Omental fat pad (tissue), 4 donors: ENCODE data around the gene SLC30A7. TPM values are rescaled to one million over a fixed set of nuclear protein-coding genes. Genes with fewer than 3 reads are reported as not detected.
"Not testable (repeated sequence)": the region's sequence is repeated elsewhere in the genome, so short reads cannot be mapped to it uniquely, and the experiment has no call there.

Experiments used
- ATAC-seq: fragments of 150-250 bp; one replicate; pipeline ENCODE4 v1.9.1; 2016; ENCODE audit warnings: mild to moderate bottlenecking, moderate library complexity; ENCODE audit not compliant: low FRiP score
- DNase-seq: peaks from one replicate; pipeline ENCODE4 v3.0.0-alpha.2; 2019; ENCODE audit warnings: low spot score
- total RNA-seq, 4 donors: library from RNA; depleted of rRNA; stranded (reverse); fragments of >200 nt; gene quantifications; one replicate each; pipeline ENCODE4 v1.1.0, GENCODE V29; 2016
- TF ChIP-seq, protein P1 (sequence below), 3 donors: fragments of 450-650 bp; IDR thresholded peaks; one replicate each; pipeline ENCODE4 v1.5.1; 2016 to 2017; ENCODE audit warnings: antibody characterized with exemption in 3 of 3, mild to moderate bottlenecking in 3 of 3, moderate library complexity in 2 of 3

Gene SLC30A7
- total RNA-seq, 4 donors from 2014 or later: 20.6 to 47.4 (median 25.2) TPM

DNA sequence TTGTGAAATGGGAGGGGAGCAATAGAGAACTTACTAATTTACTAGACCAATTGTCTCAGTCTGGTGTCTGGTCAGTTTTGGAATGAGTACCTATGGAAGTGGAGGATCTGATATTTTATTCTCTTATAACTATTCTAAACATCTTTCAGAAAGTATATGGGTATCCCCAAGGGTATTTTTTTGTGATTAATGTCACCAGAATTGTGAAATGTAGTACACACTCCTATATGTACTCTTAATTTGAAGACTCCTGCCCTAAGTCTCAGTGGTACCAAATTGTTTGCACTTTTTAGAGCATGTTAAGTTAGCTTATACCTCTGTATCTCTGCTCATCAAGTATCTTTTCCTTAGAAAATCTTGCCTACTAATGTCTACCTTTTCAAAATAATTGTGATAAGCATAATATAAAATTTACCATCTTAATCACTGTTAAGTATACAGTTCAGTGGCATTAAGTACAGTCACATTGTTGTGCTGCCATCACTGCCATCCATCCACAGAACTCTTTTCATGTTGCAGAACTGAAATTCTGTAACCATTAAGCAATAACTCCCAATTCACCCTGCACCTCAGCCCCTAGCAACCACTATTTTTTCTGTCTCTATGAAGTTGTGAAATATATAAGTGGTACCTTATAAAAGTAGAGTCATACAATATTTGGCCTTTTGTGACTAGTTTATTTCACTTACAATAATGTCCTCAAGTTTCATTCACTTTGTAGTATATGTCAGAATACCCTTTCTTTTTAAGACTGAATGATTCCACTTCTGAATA is 40.5 kb downstream of the SLC30A7 start:
- TF ChIP-seq, protein P1, sequence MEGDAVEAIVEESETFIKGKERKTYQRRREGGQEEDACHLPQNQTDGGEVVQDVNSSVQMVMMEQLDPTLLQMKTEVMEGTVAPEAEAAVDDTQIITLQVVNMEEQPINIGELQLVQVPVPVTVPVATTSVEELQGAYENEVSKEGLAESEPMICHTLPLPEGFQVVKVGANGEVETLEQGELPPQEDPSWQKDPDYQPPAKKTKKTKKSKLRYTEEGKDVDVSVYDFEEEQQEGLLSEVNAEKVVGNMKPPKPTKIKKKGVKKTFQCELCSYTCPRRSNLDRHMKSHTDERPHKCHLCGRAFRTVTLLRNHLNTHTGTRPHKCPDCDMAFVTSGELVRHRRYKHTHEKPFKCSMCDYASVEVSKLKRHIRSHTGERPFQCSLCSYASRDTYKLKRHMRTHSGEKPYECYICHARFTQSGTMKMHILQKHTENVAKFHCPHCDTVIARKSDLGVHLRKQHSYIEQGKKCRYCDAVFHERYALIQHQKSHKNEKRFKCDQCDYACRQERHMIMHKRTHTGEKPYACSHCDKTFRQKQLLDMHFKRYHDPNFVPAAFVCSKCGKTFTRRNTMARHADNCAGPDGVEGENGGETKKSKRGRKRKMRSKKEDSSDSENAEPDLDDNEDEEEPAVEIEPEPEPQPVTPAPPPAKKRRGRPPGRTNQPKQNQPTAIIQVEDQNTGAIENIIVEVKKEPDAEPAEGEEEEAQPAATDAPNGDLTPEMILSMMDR (IDR thresholded peaks at IDR 0.05): no peak
- ATAC-seq (no peak), DNase-seq (no peak)

DNA sequence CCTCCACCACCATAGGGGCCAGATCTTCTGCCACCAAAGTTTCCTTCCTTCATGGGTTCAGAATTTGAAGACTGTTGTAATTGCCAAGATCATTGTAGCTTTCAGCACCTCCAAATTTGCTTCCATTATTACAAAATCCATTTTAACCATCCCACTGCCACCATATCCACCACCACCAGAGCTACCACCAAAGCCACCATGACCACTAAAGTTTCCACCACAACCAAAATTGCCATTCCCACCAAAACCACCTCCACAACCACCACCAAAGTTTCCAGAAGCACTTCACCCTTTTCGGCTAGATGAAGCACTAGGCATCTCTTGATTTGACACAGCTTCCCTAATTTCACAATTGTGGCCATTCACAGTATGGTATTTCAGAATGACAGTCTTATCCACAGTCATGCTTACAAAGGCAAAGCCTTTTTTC is 45.2 kb downstream of the SLC30A7 start:
- DNase-seq (no peak), ATAC-seq (no peak)
- TF ChIP-seq, protein P1 (IDR thresholded peaks at IDR 0.05): no peak

DNA sequence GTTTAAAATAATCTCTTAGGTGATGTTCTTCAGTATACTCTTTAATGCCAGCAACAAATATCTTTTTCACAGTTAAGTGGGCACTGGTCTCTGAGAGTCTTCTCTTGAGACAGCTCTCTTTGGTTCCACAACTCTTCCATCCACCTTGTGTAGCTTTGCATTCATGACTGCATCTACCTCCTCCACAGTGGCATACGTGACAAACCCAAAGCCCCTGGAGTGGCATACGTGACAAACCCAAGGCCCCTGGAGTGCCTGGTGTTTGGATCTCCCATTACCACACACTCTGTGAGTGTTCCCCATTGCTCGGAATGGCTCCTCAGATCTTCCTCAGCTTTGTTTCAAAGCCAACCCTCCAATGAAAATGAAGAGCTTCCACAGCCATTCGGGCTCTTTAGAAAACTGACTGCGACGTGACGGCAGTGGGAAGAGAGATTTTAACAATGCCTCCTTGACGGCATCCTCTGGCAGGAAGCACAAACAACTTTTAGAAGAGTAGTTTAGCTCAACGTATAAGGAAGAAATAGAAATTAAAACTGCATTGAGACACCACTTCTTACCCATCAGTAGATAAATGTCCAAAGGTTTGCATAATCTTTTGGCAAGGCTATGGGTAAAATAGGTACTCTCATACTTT is 45.8 kb downstream of the SLC30A7 start:
- TF ChIP-seq, protein P1 (IDR thresholded peaks at IDR 0.05): no peak
- DNase-seq (no peak), ATAC-seq (no peak)

DNA sequence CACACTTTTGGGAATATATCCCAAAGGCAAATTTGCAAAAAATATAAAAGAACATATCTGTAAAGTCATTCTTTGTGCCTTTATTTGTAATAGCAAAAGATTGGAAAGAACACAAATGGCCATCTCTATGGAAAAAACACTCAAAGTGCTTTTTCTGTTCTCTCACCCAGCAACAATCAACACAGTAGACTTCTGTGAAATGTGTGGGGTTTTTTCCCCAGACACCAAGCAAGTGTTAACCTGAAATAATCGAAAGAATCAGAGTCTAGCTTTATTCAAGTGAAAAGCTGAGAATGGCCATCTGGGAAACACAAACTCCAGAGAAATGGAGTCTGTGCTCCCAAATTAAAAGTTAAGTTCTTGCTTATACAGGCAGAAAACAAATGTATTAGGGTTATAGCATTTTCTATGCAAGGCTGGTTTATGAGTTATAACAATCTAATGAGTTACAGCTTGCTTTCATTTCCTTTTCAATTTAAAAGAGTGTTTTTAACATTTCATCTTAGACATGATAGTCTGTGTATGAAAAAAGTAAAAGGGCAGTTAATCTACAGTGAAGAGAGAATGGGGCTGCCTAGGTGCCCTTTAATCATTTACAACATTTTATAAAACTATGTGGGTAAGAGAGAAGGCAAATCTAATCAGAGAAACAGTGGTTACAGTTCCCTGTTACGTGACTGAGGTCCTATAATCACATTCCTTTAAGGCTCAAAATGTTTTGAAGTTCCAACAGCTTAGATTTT is 46.6 kb downstream of the SLC30A7 start:
- no peak for ATAC-seq

DNA sequence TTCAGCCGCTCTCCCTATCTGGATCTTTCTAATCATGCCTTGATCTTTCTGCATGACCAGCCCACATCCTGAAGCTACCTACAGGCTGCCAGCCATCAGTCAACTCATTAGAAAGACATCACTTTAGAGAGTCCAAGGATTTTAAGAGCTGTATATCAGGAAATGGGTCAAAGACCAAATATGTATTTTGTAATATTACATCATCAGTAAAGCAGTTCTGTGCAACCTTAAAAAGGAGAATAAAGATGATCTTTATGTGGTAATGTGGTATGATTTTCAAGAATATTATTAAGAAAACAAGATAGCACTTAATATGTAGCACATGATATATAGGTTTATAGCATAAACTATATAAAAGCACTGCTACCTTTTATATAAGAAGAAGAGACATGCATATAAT is 47.6 kb downstream of the SLC30A7 start:
- ATAC-seq (no peak), DNase-seq (no peak)
- TF ChIP-seq, protein P1 (IDR thresholded peaks at IDR 0.05): no peak

More for the DNA sequence above, 46.6 kb downstream of the SLC30A7 start:
- TF ChIP-seq, protein P1 (IDR thresholded peaks at IDR 0.05): no peak
- no peak for DNase-seq

DNA sequence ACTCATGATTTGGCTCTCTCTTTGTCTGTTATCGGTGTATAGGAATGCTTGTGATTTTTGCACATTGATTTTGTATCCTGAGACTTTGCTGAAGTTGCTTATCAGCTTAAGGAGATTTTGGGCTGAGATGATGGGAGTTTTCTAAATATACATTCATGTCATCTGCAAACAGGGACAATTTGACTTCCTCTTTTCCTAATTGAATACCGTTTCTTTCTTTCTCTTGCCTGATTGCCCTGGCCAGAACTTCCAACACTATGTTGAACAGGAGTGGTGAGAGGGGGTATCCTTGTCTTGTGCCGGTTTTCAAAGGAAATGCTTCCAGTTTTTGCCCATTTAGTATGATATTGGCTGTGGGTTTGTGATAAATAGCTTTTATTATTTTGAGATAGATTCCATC is 50.2 kb downstream of the SLC30A7 start:
- DNase-seq, ATAC-seq: not testable (repeated sequence)

DNA sequence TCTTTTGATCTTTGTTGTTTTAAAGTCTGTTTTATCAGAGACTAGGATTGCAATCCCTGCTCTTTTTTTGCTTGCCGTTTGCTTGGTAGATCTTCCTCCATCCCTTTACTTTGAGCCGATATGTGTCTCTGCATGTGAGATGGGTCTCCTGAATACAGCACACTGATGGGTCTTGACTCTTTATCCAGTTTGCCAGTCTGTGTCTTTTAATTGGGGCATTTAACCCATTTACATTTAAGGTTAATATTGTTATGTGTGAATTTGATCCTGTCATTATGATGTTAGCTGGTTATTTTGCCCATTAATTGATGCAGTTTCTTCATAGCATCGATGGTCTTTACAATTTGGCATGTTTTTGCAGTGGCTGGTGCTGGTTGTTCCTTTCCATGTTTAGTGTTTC is 51.9 kb downstream of the SLC30A7 start:
- not testable (repeated sequence) for ATAC-seq, DNase-seq

DNA sequence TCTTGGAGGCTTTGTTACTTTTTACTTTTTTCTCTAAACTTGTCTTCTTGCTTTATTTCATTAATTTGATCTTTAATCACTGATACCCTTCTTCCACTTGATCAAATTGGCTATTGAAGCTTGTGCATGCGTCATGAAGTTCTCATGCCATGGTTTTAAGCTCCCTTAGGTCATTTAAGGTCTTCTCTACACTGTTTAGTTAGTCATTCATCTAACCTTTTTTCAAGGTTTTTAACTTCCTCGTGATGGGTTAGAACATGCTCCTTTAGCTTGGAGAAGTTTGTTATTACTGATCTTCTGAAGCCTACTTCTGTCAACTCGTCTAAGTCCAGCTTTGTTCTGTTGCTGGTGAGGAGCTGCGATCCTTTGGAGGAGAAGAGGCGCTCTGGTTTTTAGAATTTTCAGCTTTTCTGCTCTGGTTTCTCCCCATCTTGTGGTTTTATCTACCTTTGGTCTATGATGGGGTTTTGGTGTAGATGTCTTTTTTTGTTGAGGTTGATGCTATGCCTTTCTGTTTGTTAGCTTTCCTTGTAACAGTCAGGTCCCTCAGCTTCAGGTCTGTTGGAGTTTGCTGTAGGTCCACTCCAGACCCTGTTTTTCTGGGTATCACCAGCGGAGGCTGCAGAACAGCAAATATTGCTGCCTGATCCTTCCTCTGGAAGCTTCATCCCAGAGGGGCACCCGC is 53.0 kb downstream of the SLC30A7 start:
- not testable (repeated sequence) for ATAC-seq, DNase-seq

DNA sequence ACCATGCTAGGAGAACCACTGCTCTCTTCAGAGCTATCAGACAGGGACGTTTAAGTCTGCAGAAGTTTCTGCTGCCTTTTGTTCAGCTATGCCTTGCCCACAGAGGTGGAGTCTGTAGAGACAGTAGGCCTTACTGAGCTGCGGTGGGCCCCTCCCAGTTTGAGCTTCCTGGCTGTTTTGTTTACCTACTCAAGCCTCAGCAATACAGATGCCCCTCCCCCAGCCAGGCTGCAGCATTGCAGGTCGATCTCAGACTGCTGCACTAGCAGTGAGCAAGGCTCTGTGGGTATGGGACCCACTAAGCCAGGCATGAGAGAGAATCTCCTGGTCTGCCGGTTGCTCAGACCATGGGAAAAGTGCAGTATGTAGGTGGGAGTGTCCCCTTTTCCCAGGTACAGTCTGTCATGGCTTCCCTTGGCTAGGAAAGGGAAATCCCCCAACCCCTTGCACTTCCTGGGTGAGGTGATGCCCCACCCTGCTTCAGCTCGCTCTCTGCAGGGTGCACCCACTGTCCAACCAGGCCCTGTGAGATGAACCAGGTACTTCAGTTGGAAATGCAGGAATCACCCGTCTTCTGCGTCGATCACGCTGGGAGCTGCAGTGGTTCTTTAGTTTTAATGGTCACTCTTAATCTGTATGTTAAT is 53.7 kb downstream of the SLC30A7 start:
- DNase-seq: not testable (repeated sequence)

More for the DNA sequence above, 53.7 kb downstream of the SLC30A7 start:
- ATAC-seq: not testable (repeated sequence)
